ENCODE results near the gene TCERG1L.

TCERG1L gene

DNA sequence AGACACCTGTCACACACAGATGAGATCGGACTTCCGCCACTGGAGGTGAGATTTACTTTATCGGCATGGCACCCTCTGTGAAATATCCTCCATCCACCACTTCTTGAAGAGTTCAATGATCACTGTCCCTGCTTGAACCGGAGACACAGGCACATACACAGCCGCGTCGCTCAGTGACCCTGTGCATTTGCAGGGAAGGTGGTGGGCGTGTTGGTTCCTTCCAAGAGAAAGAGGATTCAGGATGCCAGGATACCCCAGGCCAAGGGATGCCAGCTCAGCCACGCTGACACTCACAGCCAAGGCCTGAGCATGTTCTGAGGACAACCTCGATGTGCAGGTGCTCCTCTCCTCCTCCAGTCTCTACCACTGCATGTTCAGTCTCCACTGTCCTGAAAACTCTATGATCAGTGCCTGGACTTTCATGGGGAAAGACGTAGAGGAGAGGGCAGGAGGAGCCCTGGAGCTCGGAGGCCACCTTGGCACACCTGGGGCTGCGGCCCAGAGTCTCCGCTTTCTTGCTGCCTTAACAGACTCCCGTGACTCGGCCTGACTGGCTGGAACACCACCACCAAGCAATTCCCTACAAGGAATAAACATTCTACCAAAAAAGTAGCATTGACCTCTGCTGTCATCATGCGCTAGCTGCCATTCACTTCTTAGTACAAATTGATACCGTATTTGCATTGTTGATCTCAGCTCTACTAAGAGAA is 115.2 kb downstream of the TCERG1L start:
- TF ChIP-seq SIN3A (IDR thresholded peaks at IDR 0.05; ENCODE audit: borderline replicate concordance, insufficient read depth, low read length) = no peak
- TF ChIP-seq, protein P1, sequence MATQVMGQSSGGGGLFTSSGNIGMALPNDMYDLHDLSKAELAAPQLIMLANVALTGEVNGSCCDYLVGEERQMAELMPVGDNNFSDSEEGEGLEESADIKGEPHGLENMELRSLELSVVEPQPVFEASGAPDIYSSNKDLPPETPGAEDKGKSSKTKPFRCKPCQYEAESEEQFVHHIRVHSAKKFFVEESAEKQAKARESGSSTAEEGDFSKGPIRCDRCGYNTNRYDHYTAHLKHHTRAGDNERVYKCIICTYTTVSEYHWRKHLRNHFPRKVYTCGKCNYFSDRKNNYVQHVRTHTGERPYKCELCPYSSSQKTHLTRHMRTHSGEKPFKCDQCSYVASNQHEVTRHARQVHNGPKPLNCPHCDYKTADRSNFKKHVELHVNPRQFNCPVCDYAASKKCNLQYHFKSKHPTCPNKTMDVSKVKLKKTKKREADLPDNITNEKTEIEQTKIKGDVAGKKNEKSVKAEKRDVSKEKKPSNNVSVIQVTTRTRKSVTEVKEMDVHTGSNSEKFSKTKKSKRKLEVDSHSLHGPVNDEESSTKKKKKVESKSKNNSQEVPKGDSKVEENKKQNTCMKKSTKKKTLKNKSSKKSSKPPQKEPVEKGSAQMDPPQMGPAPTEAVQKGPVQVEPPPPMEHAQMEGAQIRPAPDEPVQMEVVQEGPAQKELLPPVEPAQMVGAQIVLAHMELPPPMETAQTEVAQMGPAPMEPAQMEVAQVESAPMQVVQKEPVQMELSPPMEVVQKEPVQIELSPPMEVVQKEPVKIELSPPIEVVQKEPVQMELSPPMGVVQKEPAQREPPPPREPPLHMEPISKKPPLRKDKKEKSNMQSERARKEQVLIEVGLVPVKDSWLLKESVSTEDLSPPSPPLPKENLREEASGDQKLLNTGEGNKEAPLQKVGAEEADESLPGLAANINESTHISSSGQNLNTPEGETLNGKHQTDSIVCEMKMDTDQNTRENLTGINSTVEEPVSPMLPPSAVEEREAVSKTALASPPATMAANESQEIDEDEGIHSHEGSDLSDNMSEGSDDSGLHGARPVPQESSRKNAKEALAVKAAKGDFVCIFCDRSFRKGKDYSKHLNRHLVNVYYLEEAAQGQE (IDR thresholded peaks at IDR 0.05; ENCODE audit: insufficient read depth in 1 of 2, low read depth in 2 of 2, low read length in 2 of 2) = no peak
- no peak for TF ChIP-seq FOXP2 (optimal IDR thresholded peaks at IDR 0.05; ENCODE audit: borderline replicate concordance, extremely low read depth, extremely low read length, insufficient read depth)
- TF ChIP-seq POLR2AphosphoS5 (IDR thresholded peaks at IDR 0.05; ENCODE audit: low read depth, low read length) = no peak
- no peak for TF ChIP-seq TAF1 (IDR thresholded peaks at IDR 0.05; ENCODE audit: borderline replicate concordance, insufficient read depth, low read length)

GRCh38 chr10:131195558-131196159 is 115.9 kb downstream of the TCERG1L start:
- TF ChIP-seq, protein P1 (IDR thresholded peaks at IDR 0.05; ENCODE audit: insufficient read depth in 1 of 2, low read depth in 2 of 2, low read length in 2 of 2) = no peak
- no peak for TF ChIP-seq POLR2AphosphoS5 (IDR thresholded peaks at IDR 0.05; ENCODE audit: low read depth, low read length)
- TF ChIP-seq SIN3A (IDR thresholded peaks at IDR 0.05; ENCODE audit: borderline replicate concordance, insufficient read depth, low read length) = no peak
- TF ChIP-seq TAF1 (IDR thresholded peaks at IDR 0.05; ENCODE audit: borderline replicate concordance, insufficient read depth, low read length) = no peak
- no peak for TF ChIP-seq FOXP2 (optimal IDR thresholded peaks at IDR 0.05; ENCODE audit: borderline replicate concordance, extremely low read depth, extremely low read length, insufficient read depth)

DNA sequence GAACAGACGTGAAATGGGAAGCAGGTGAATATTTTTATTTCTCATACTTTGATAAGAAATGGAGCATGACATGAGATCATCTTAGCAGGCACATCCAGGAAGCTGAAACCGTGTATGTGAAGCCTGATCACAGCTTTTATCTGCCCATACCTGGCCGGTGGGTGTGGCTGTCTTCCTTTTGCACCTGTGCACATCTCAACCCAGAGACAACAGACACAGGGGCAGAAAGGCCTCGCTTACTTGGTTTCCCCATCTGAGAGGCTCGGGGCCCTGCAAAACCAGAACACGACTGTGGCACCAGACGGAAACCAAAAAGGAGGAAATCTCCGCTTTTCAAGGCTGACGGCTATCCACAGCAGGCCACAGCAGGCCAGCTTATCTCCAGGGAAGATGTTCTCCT is 116.4 kb downstream of the TCERG1L start:
- TF ChIP-seq, protein P1 (IDR thresholded peaks at IDR 0.05; ENCODE audit: insufficient read depth in 1 of 2, low read depth in 2 of 2, low read length in 2 of 2) = no peak
- TF ChIP-seq FOXP2 (optimal IDR thresholded peaks at IDR 0.05; ENCODE audit: borderline replicate concordance, extremely low read depth, extremely low read length, insufficient read depth) (no peak), POLR2AphosphoS5 (IDR thresholded peaks at IDR 0.05; ENCODE audit: low read depth, low read length) (no peak), SIN3A (IDR thresholded peaks at IDR 0.05; ENCODE audit: borderline replicate concordance, insufficient read depth, low read length) (no peak), TAF1 (IDR thresholded peaks at IDR 0.05; ENCODE audit: borderline replicate concordance, insufficient read depth, low read length) (no peak)

DNA sequence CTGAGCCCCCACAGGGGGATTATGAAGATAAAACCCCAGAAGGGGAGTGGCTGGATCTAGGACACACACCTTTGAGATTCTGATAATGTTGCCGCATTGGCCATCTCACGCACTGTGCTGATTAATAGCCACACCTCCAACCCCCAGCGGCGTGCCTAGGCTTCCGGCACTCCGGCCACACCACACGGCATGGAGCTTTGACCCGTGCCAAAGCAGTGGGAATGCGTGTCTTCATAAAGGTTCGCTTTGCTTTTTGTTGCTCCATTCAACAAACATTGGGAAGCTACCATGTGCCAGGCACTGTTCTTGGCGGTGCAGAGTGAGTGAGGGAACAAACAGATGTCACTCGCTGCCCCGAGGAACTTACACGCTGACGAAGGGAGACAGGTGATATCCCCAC is 117.6 kb downstream of the TCERG1L start:
- TF ChIP-seq POLR2AphosphoS5 (IDR thresholded peaks at IDR 0.05; ENCODE audit: low read depth, low read length) (no peak), FOXP2 (optimal IDR thresholded peaks at IDR 0.05; ENCODE audit: borderline replicate concordance, extremely low read depth, extremely low read length, insufficient read depth) (no peak), TAF1 (IDR thresholded peaks at IDR 0.05; ENCODE audit: borderline replicate concordance, insufficient read depth, low read length) (no peak), SIN3A (IDR thresholded peaks at IDR 0.05; ENCODE audit: borderline replicate concordance, insufficient read depth, low read length) (no peak)
- TF ChIP-seq, protein P1 (IDR thresholded peaks at IDR 0.05; ENCODE audit: insufficient read depth in 1 of 2, low read depth in 2 of 2, low read length in 2 of 2) = no peak
